ENCODE results near the gene TMEM63A. TPM values are rescaled to one million over a fixed set of nuclear protein-coding genes. Genes with fewer than 3 reads are reported as not detected.

The TMEM63A gene
- total and polyA plus RNA-seq, 10 of the 15 experiments (the other 5 are each of a cell fraction or from before 2014, with no cell fraction given): 1.3 to 33.5 (median 15.2) TPM

GRCh38 chr1:225848030-225848955 is 33.9 kb downstream of the TMEM63A start (continued):
- TF ChIP-seq TCF3 (IDR thresholded peaks at IDR 0.05; ENCODE audit: borderline replicate concordance, insufficient read depth, low read depth, low read length) (0 out of 2 replicates have a peak, but pooled peaks have one; percentile 11), CREM (IDR thresholded peaks at IDR 0.05; ENCODE audit: low read depth) (peak; percentile 15; the same call in 1 of the 2 replicates), IKZF1 (conservative IDR thresholded peaks at IDR 0.05) (peak; percentile 51; the same call in 1 of the 2 replicates), WRNIP1 (IDR thresholded peaks at IDR 0.05; ENCODE audit: borderline replicate concordance, low read depth, low read length) (no peak), RELA (IDR thresholded peaks at IDR 0.05; ENCODE audit: borderline replicate concordance, partially characterized antibody) (no peak), ELK1 (IDR thresholded peaks at IDR 0.05; ENCODE audit: low read depth, low read length) (no peak), EGR1 (IDR thresholded peaks at IDR 0.05; ENCODE audit: borderline replicate concordance in 1 of 2, low read depth in 2 of 2, low read length in 2 of 2) (peak in 1 of 2 experiments; percentile 45; a peak in 1 of 3 replicates), BCL11A (IDR thresholded peaks at IDR 0.05; ENCODE audit: low read depth, low read length) (no peak), GATAD2B (conservative IDR thresholded peaks at IDR 0.05; ENCODE audit: low read depth) (no peak; the same call in 1 of the 2 replicates), POU2F2 (IDR thresholded peaks at IDR 0.05; ENCODE audit: borderline replicate concordance, low read depth, low read length) (peak; percentile 72; the same call in 1 of the 3 replicates), ZNF687 (IDR thresholded peaks at IDR 0.05) (peak; percentile 87), RBBP5 (conservative IDR thresholded peaks at IDR 0.05) (no peak), NR2C2 (IDR thresholded peaks at IDR 0.05; ENCODE audit: borderline replicate concordance, control insufficient read depth, insufficient read length, low read depth) (no peak), ZBED1 (IDR thresholded peaks at IDR 0.05; ENCODE audit: borderline replicate concordance) (no peak), CHD1 (IDR thresholded peaks at IDR 0.05; ENCODE audit: low read depth, low read length) (no peak), CREB1 (IDR thresholded peaks at IDR 0.05; ENCODE audit: low read depth) (no peak), ZNF622 (IDR thresholded peaks at IDR 0.05) (no peak), GABPA (IDR thresholded peaks at IDR 0.05; ENCODE audit: low read depth) (no peak), FOS (IDR thresholded peaks at IDR 0.05; ENCODE audit: borderline replicate concordance, extremely low read depth, insufficient read length) (no peak), DPF2 (IDR thresholded peaks at IDR 0.05) (0 out of 2 replicates have a peak, but pooled peaks have one; percentile 57), IKZF2 (IDR thresholded peaks at IDR 0.05) (peak; percentile 44 to 61; a peak in 2 of 4 replicates), REST (IDR thresholded peaks at IDR 0.05; ENCODE audit: low read depth, low read length) (no peak)
